Neuronal stem cell (in vitro differentiated cells): ENCODE data around the gene NUDCD3.

ENCODE experiments used
- DNase-seq: peaks from one replicate; pipeline ENCODE4 v3.0.0-alpha.2; 2013; ENCODE audit warnings: low spot score
- H2AFZ ChIP-seq: one replicate; pipeline ENCODE4 v1.6.1; 2013; ENCODE audit warnings: mild to moderate bottlenecking, low read length, inconsistent platforms
- H2AK5ac ChIP-seq: 2 replicates; pipeline ENCODE4 v1.6.1; 2013; ENCODE audit warnings: low read depth, mild to moderate bottlenecking, inconsistent platforms, low read length, moderate library complexity, mixed read lengths
- H2BK120ac ChIP-seq: 2 replicates; pipeline ENCODE4 v1.6.1; 2013; ENCODE audit warnings: low read depth, mild to moderate bottlenecking, inconsistent platforms, low read length, moderate library complexity, mixed read lengths
- H2BK12ac ChIP-seq: one replicate; pipeline ENCODE4 v1.6.1; 2013; ENCODE audit warnings: low read length, inconsistent platforms
- H2BK15ac ChIP-seq: 2 replicates; pipeline ENCODE4 v1.6.1; 2013; ENCODE audit warnings: mild to moderate bottlenecking, low read length, inconsistent platforms, mixed read lengths
- H2BK5ac ChIP-seq: one replicate; pipeline ENCODE4 v1.6.1; 2013; ENCODE audit warnings: inconsistent platforms, mild to moderate bottlenecking, low read length, moderate library complexity
- H3K14ac ChIP-seq: one replicate; pipeline ENCODE4 v1.6.1; 2013; ENCODE audit warnings: low read length, inconsistent platforms
- H3K18ac ChIP-seq: 2 replicates; pipeline ENCODE4 v1.6.1; 2013; ENCODE audit warnings: low read length, inconsistent platforms
- H3K23ac ChIP-seq: 2 replicates; pipeline ENCODE4 v1.6.1; 2013; ENCODE audit warnings: low read depth, mild to moderate bottlenecking, mixed read lengths, low read length, inconsistent platforms; ENCODE audit not compliant: poor library complexity
- H3K27ac ChIP-seq: replicated peaks from 3 replicates; pipeline ENCODE4 v1.5.1; 2013; ENCODE audit warnings: low read length, inconsistent platforms
- H3K27me3 ChIP-seq, 3 experiments: 2 replicates each; pipeline ENCODE4 v1.6.1; 2013; ENCODE audit warnings: low read length in 3 of 3, mild to moderate bottlenecking in 2 of 3, inconsistent platforms in 1 of 3, low read depth in 1 of 3, mixed read lengths in 1 of 3, moderate library complexity in 1 of 3; ENCODE audit not compliant: control insufficient read depth in 3 of 3, insufficient read depth in 3 of 3
- H3K36me3 ChIP-seq, 2 donors: replicated peaks in 1 of 2; 2 replicates each; pipeline ENCODE4 v1.6.1; 2013; ENCODE audit warnings: low read length in 2 of 2; ENCODE audit not compliant: control insufficient read depth in 2 of 2, insufficient read depth in 2 of 2
- H3K4ac ChIP-seq: 2 replicates; pipeline ENCODE4 v1.6.1; 2013; ENCODE audit warnings: inconsistent platforms, mild to moderate bottlenecking, low read length, moderate library complexity
- H3K4me1 ChIP-seq, 2 donors: 1 replicate in 1 of 2; 2 replicates in 1 of 2; pipeline ENCODE4 v1.6.1; 2013; ENCODE audit warnings: low read length in 2 of 2, low read depth in 1 of 2; ENCODE audit not compliant: control insufficient read depth in 2 of 2, insufficient read depth in 1 of 2
- H3K4me2 ChIP-seq: one replicate; pipeline ENCODE4 v1.6.1; 2013; ENCODE audit warnings: mild to moderate bottlenecking, low read length, inconsistent platforms; ENCODE audit not compliant: insufficient read depth, poor library complexity, severe bottlenecking
- H3K4me3 ChIP-seq, 2 donors: 2 replicates each; pipeline ENCODE4 v1.5.1; 2013; ENCODE audit warnings: low read length in 2 of 2, mild to moderate bottlenecking in 2 of 2, inconsistent platforms in 1 of 2, moderate library complexity in 1 of 2
- H3K79me1 ChIP-seq: one replicate; pipeline ENCODE4 v1.6.1; 2013; ENCODE audit warnings: low read depth, mild to moderate bottlenecking, inconsistent platforms, low read length, moderate library complexity
- H3K9ac ChIP-seq: one replicate; pipeline ENCODE4 v1.6.1; 2013; ENCODE audit warnings: mild to moderate bottlenecking, low read depth, low read length, inconsistent platforms; ENCODE audit not compliant: poor library complexity
- H3K9me3 ChIP-seq, 2 donors: replicated peaks in 1 of 2; 2 replicates each; pipeline versions ENCODE3 to v1.6.1; 2013; ENCODE audit warnings: low read length in 2 of 2, mild to moderate bottlenecking in 2 of 2, inconsistent platforms in 1 of 2, low read depth in 1 of 2, mixed read lengths in 1 of 2, moderate library complexity in 1 of 2; ENCODE audit not compliant: control insufficient read depth in 2 of 2, insufficient read depth in 1 of 2
- H4K8ac ChIP-seq: one replicate; pipeline ENCODE4 v1.6.1; 2013; ENCODE audit warnings: low read depth, mild to moderate bottlenecking, inconsistent platforms, low read length, moderate library complexity
- H4K91ac ChIP-seq: one replicate; pipeline ENCODE4 v1.6.1; 2013; ENCODE audit warnings: low read length, low read depth, mild to moderate bottlenecking, inconsistent platforms; ENCODE audit not compliant: poor library complexity
- WGBS, 2 donors: extraction: QIAGEN DNeasy Blood & Tissue Kit; methylation state at CpG; one replicate each; pipeline ENCODE4 v1.1.7; 2013; ENCODE audit warnings: missing lambda C conversion rate in 2 of 2, mixed read lengths in 1 of 2; ENCODE audit not compliant: insufficient read length in 2 of 2, insufficient replicate concordance in 1 of 2; ENCODE audit errors: extremely low coverage in 2 of 2; 5-methylcytosine and 5-hydroxymethylcytosine counted together

NUDCD3 gene

GRCh38 chr7:44353668-44354067, 136.8 kb downstream of the NUDCD3 start:
- Histone ChIP-seq H3K4me3 (no peak overlapping the region), H4K8ac (no peak overlapping the region), H2AFZ (no peak overlapping the region), H3K4ac (no peak overlapping the region), H2BK5ac (no peak overlapping the region), H2BK120ac (no peak overlapping the region), H3K36me3 (no peaks in the 10 kb centered on the region), H2AK5ac (no peak overlapping the region), H2BK15ac (no peak overlapping the region), H3K27ac (no peak overlapping the region), H3K23ac (no peak overlapping the region), H3K79me1 (no peaks in the 10 kb centered on the region), H3K4me2 (no peak overlapping the region), H3K4me1 (no peaks in the 10 kb centered on the region), H3K9me3 (no peaks in the 10 kb centered on the region), H3K14ac (no peak overlapping the region), H3K18ac (no peak overlapping the region), H3K9ac (no peak overlapping the region), H2BK12ac (no peak overlapping the region), H4K91ac (no peak overlapping the region), H3K27me3 (no peaks in the 10 kb centered on the region)
- WGBS, 2 donors: no CpG with 5 or more reads among the region's 2 CpGs
- no peak for DNase-seq

DNA sequence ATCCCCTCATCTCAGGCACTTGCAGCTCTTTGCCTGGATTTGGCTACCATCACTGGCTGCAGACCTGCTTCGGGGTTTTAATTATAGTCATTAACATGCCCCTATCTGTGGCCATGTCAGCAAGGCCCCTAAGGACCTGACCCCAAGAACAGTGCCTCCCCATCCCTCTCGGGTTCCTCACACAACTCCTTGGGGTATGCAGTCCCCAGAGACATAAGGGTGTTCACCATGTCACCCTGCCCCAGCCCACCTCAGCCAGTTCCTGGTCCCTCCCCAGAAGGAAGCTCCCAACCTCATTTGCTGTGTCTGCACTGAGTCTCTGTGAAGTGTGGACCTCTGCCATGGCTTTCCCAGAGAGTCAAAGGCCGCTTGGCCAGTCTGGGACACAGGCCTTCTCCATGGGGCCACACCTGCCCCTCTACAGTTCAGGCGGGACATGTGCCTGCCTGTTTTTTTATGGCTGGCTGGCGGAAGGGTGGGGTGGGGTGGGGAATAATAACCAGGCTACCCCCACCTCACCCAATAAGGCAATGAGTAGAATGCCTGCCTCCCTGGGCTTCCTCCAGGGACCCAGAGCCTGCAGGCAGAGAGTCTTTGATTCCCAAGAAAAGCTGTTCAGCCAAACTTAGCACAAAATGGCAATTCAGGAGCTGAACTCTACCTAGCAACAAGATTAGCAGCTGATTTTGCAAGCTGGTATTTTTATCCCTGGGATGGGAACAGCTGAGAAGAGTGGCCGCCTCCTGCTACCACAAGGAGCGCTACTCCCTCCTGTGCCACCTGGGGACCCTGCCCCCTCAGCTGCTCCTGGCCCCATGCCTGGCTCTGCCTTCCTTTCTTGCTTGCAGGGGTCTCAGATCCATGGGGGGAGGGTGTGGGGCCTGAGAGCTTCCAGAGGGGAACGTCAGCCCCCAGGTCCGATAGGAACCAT, 141.3 kb downstream of the NUDCD3 start:
- Histone ChIP-seq H3K9ac (no peak overlapping the region), H3K27me3 (no peaks in the 10 kb centered on the region), H3K18ac (peak overlapping the region; percentile 11), H2AK5ac (no peak overlapping the region), H3K4me2 (no peak overlapping the region), H3K23ac (no peak overlapping the region), H2BK120ac (no peak overlapping the region), H3K4ac (no peak overlapping the region), H3K4me1 (no peaks in the 10 kb centered on the region), H2BK15ac (no peak overlapping the region), H2BK5ac (no peak overlapping the region), H4K8ac (no peak overlapping the region), H3K27ac (no peak overlapping the region), H3K14ac (no peak overlapping the region), H2BK12ac (no peak overlapping the region), H3K9me3 (no peaks in the 10 kb centered on the region), H3K79me1 (no peaks in the 10 kb centered on the region), H3K36me3 (no peaks in the 10 kb centered on the region), H2AFZ (no peak overlapping the region), H4K91ac (no peak overlapping the region), H3K4me3 (no peak overlapping the region)
- DNase-seq: no peak
- WGBS, 2 donors: no CpG with 5 or more reads among the region's 9 CpGs

- Histone ChIP-seq H3K4me1 (no peaks in the 10 kb centered on the region), H2BK120ac (no peak overlapping the region), H3K27ac (no peak overlapping the region), H2BK12ac (no peak overlapping the region), H2AFZ (no peak overlapping the region), H3K4me3 (no peak overlapping the region), H3K9ac (no peak overlapping the region), H3K4ac (no peak overlapping the region), H2BK15ac (peak overlapping the region; percentile 41), H3K23ac (no peak overlapping the region), H4K8ac (no peak overlapping the region), H4K91ac (no peak overlapping the region), H3K4me2 (no peak overlapping the region), H2BK5ac (no peak overlapping the region), H3K36me3 (no peaks in the 10 kb centered on the region), H3K14ac (no peak overlapping the region), H3K79me1 (no peaks in the 10 kb centered on the region), H3K18ac (peak overlapping the region; percentile 2), H2AK5ac (peak overlapping the region; percentile 50), H3K27me3 (no peaks in the 10 kb centered on the region), H3K9me3 (no peaks in the 10 kb centered on the region)
- no CpG with 5 or more reads among the region's 2 CpGs for WGBS, 2 donors
- DNase-seq: no peak
Measured at GRCh38 chr7:44348300-44348699, 142.2 kb downstream of the NUDCD3 start.

- Histone ChIP-seq H2BK12ac (no peak overlapping the region), H3K9ac (no peak overlapping the region), H3K18ac (peak overlapping the region; percentile 60), H3K14ac (no peak overlapping the region), H3K27me3 (no peaks in the 10 kb centered on the region), H2BK5ac (no peak overlapping the region), H3K4me2 (no peak overlapping the region), H2BK15ac (no peak overlapping the region), H3K4me1 (no peaks in the 10 kb centered on the region), H4K8ac (no peak overlapping the region), H3K4me3 (no peak overlapping the region), H2AFZ (no peak overlapping the region), H4K91ac (no peak overlapping the region), H3K79me1 (no peaks in the 10 kb centered on the region), H2BK120ac (no peak overlapping the region), H3K36me3 (no peaks in the 10 kb centered on the region), H3K9me3 (peaks cover 0 to 2% of the 10 kb centered on the region in 2 donors), H2AK5ac (no peak overlapping the region), H3K4ac (no peak overlapping the region), H3K23ac (no peak overlapping the region), H3K27ac (no peak overlapping the region)
- DNase-seq: no peak
Measured at GRCh38 chr7:44347546-44348114, 142.8 kb downstream of the NUDCD3 start.
